Measurements from ENCODE around the gene BSG.

DNA sequence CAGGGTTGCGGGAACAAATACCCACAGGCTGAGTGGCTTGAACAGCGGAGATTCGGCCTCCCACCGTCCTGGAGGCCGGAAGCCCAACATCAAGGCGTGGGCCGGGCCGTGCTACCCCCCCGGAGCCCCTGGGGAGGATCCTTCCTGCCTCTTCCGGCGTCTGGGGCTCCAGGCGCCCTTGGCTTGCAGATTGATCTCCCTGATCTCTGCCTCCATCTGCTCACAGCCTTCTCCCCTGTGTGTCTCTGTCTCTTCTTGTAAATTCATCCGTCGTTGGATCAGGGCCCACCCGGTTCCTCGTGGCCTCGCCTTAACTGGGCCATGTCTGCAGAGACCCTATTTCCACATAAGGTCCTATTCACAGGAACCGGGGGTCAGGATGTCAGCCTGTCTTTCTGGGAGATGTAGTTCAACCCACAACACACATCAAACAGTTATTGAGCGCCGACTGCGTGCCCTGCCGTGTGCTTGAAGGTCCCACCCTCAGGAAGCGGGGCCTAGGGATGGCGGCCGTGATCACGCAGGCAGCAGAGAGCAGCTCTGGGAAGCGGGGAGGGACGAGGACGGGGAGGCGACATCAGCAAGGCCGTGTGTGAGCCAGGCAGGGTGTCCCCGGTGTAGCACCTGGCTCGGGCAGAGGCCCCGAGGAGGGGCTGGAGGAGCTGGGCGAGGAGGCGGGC, 38.5 kb downstream of the BSG start:
- TF ChIP-seq CTCF (IDR thresholded peaks at IDR 0.05): no peak
- no peak for TF ChIP-seq POLR2A (IDR thresholded peaks at IDR 0.05)
